Stimulated activated naive CD4-positive, alpha-beta T cell treated with Interleukin-2 at 50 U/mL for 16 hours (primary cell): ENCODE results near the gene MYT1.
"Not testable (repeated sequence)": the region's sequence is repeated elsewhere in the genome, so short reads cannot be mapped to it uniquely, and the experiment has no call there.

ENCODE experiments used
- DNase-seq: peaks from one replicate; lab custom pipeline; 2025; lab: John Stamatoyannopoulos, UW

The MYT1 gene

GRCh38 chr20:64269604-64270411 is 105.6 kb downstream of the MYT1 start:
- no peak for DNase-seq

- DNase-seq, result no peak
Measured at GRCh38 chr20:64271636-64272035, 107.4 kb downstream of the MYT1 start.

- no peak for DNase-seq
Measured at GRCh38 chr20:64273109-64273508, 108.9 kb downstream of the MYT1 start.

- DNase-seq, result no peak
Measured at GRCh38 chr20:64276817-64277216, 112.6 kb downstream of the MYT1 start.

GRCh38 chr20:64277571-64278316 is 113.5 kb downstream of the MYT1 start:
- no peak for DNase-seq

- no peak for DNase-seq
Measured at GRCh38 chr20:64278317-64278681, 114.0 kb downstream of the MYT1 start.

GRCh38 chr20:64279826-64280459 is 115.7 kb downstream of the MYT1 start:
- no peak for DNase-seq

GRCh38 chr20:64280460-64280843 is 116.2 kb downstream of the MYT1 start:
- DNase-seq, result no peak

GRCh38 chr20:64283646-64284045 is 119.4 kb downstream of the MYT1 start:
- DNase-seq, result no peak

GRCh38 chr20:64285579-64286446 is 121.6 kb downstream of the MYT1 start:
- DNase-seq, result peak; percentile 80

GRCh38 chr20:64286447-64287263 is 122.4 kb downstream of the MYT1 start:
- DNase-seq, result not testable (repeated sequence)

GRCh38 chr20:64287264-64287590 is 123.0 kb downstream of the MYT1 start:
- DNase-seq, result not testable (repeated sequence)
